Colonic mucosa (tissue), 4 donors: ENCODE data around the gene EFCAB6. TPM values are rescaled to one million over a fixed set of nuclear protein-coding genes. Genes with fewer than 3 reads are reported as not detected.

Experiments used
- DNase-seq: peaks from one replicate; pipeline ENCODE4 v3.0.0-alpha.2; 2020
- H3K27ac ChIP-seq: fragments of 200-600 bp; one replicate; pipeline ENCODE4 v1.8.0; 2021
- H3K27me3 ChIP-seq: fragments of 200-600 bp; one replicate; pipeline ENCODE4 v1.8.0; 2021
- H3K36me3 ChIP-seq: fragments of 200-600 bp; one replicate; pipeline ENCODE4 v1.8.0; 2021
- H3K4me1 ChIP-seq: fragments of 200-600 bp; one replicate; pipeline ENCODE4 v1.8.0; 2021; ENCODE audit warnings: mild to moderate bottlenecking
- H3K4me3 ChIP-seq: fragments of 200-600 bp; one replicate; pipeline ENCODE4 v1.8.0; 2021
- H3K9ac ChIP-seq, 2 donors: one replicate each; pipeline ENCODE4 v1.7.0; 2013; ENCODE audit warnings: control low read depth in 2 of 2, low read depth in 2 of 2, low read length in 2 of 2
- H3K9me3 ChIP-seq: fragments of 200-600 bp; one replicate; pipeline ENCODE4 v1.8.0; 2021
- CTCF ChIP-seq: fragments of 200-600 bp; IDR thresholded peaks from one replicate; pipeline ENCODE4 v1.8.0; 2022; ENCODE audit warnings: antibody characterized with exemption, mild to moderate bottlenecking
- intact Hi-C: fragments of 100-400 bp; cut with DNase I; formaldehyde crosslinking; loops from one replicate; pipeline ENCODE4 v1.14.1; 2022
- total RNA-seq, 2 donors: library from RNA; stranded (reverse); fragmentation: NEBNext Ultra II Directional in 1 of 2; extraction: Animal tissue kit (Norgen Biotek cat#: 25700) in 1 of 2; gene quantifications; one replicate each; pipeline ENCODE4 v1.2.1, GENCODE V29; 2021
- donor health status: healthy.
- donor health status: DM: no; HTN: no; CAD: no.
- donor health status: DM: no; HTN: no; CAD: no.

EFCAB6 gene
- total RNA-seq, 2 donors from 2014 or later = 0.35 to 0.80 TPM

GRCh38 chr22:43639228-43639948, 172.7 kb downstream of the EFCAB6 start:
- TF ChIP-seq CTCF = no peak
- no peaks in the 10 kb centered on the region for H3K36me3 ChIP-seq
- no peaks in the 10 kb centered on the region for H3K27me3 ChIP-seq
- H3K4me3 ChIP-seq = no peak overlapping the region
- no peaks in the 10 kb centered on the region for H3K4me1 ChIP-seq
- H3K9ac ChIP-seq = no peak overlapping the region
- DNase-seq = no peak
- no peak overlapping the region for H3K27ac ChIP-seq
- intact Hi-C loops = no loop called here
- H3K9me3 ChIP-seq = no peaks in the 10 kb centered on the region

GRCh38 chr22:43637275-43638260, 174.5 kb downstream of the EFCAB6 start:
- no peak for TF ChIP-seq CTCF
- Histone ChIP-seq H3K27ac (no peak overlapping the region), H3K4me3 (no peak overlapping the region), H3K9ac (no peak overlapping the region), H3K27me3 (no peaks in the 10 kb centered on the region), H3K9me3 (no peaks in the 10 kb centered on the region), H3K36me3 (no peaks in the 10 kb centered on the region), H3K4me1 (no peaks in the 10 kb centered on the region)
- no peak for DNase-seq
- intact Hi-C loops = no loop called here

- H3K9me3 ChIP-seq = no peaks in the 10 kb centered on the region
- H3K4me3 ChIP-seq = no peak overlapping the region
- intact Hi-C loops = no loop called here
- no peaks in the 10 kb centered on the region for H3K36me3 ChIP-seq
- no peak overlapping the region for H3K9ac ChIP-seq
- H3K27ac ChIP-seq = no peak overlapping the region
- no peaks in the 10 kb centered on the region for H3K4me1 ChIP-seq
- TF ChIP-seq CTCF = no peak
- no peak for DNase-seq
- H3K27me3 ChIP-seq = no peaks in the 10 kb centered on the region
Measured at GRCh38 chr22:43636086-43636485, 176.0 kb downstream of the EFCAB6 start.

GRCh38 chr22:43635101-43635500, 177.0 kb downstream of the EFCAB6 start:
- Histone ChIP-seq H3K4me1 (no peaks in the 10 kb centered on the region), H3K27me3 (no peaks in the 10 kb centered on the region), H3K9me3 (no peaks in the 10 kb centered on the region), H3K4me3 (no peak overlapping the region), H3K36me3 (no peaks in the 10 kb centered on the region), H3K9ac (no peak overlapping the region), H3K27ac (no peak overlapping the region)
- TF ChIP-seq CTCF = no peak
- DNase-seq = no peak
- intact Hi-C loops = no loop called here

- no peak for TF ChIP-seq CTCF
- Histone ChIP-seq H3K27me3 (no peaks in the 10 kb centered on the region), H3K9me3 (no peaks in the 10 kb centered on the region), H3K9ac (no peak overlapping the region), H3K27ac (no peak overlapping the region), H3K36me3 (no peaks in the 10 kb centered on the region), H3K4me1 (no peaks in the 10 kb centered on the region), H3K4me3 (no peak overlapping the region)
- intact Hi-C loops = no loop called here
- DNase-seq = no peak
Measured at GRCh38 chr22:43634316-43634715, 177.8 kb downstream of the EFCAB6 start.
